ENCODE data around the gene TPSD1.
"Not testable (repeated sequence)": the region's sequence is repeated elsewhere in the genome, so short reads cannot be mapped to it uniquely, and the experiment has no call there.

DNA sequence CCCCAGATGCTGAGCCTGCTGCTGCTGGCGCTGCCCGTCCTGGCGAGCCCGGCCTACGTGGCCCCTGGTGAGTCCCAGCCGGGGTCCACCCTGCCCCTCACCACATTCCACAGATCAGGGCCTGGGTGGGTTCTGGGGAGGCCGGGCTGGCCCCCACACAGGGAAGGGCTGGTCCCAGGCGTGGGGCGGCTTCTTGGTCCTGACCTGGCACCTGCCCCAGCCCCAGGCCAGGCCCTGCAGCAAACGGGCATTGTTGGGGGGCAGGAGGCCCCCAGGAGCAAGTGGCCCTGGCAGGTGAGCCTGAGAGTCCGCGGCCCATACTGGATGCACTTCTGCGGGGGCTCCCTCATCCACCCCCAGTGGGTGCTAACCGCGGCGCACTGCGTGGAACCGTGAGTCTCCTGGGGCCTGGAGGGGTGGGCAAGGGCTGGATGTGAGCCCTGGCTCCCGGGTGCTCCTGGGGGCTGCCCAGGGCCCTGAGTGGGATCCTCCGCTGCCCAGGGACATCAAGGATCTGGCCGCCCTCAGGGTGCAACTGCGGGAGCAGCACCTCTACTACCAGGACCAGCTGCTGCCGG, 516 bp downstream of the TPSD1 start:
- TF ChIP-seq CTCF (optimal IDR thresholded peaks at IDR 0.05 in 1 of 3, IDR thresholded peaks at IDR 0.05 in 1 of 3, conservative IDR thresholded peaks at IDR 0.05 in 1 of 3; ENCODE audit: extremely low read depth in 1 of 3, insufficient read depth in 2 of 3, low read length in 3 of 3); EZH2 (IDR thresholded peaks at IDR 0.05; ENCODE audit: low read length): not testable (repeated sequence)
